Lower lobe of right lung (tissue), 2 donors: ENCODE results near the gene GLI2. TPM values are rescaled to one million over a fixed set of nuclear protein-coding genes. Genes with fewer than 3 reads are reported as not detected.
A peak's percentile ranks its signal among the peaks of the same experiment; 100 is the strongest.

Experiments used
- ATAC-seq, 2 donors: fragments of 200-7000 bp; cut with Tn5 transposase; one replicate each; pipeline ENCODE4 v1.9.1; 2020 to 2022; ENCODE audit warnings: mild to moderate bottlenecking in 2 of 2, moderate library complexity in 2 of 2
- DNase-seq: peaks from one replicate; pipeline ENCODE4 v3.0.0-alpha.2; 2020
- H3K27ac ChIP-seq: fragments of 200-600 bp; one replicate; pipeline ENCODE4 v1.8.0; 2022
- H3K27me3 ChIP-seq: fragments of 200-600 bp; one replicate; pipeline ENCODE4 v1.8.0; 2022; ENCODE audit warnings: low read depth
- H3K36me3 ChIP-seq: fragments of 200-600 bp; one replicate; pipeline ENCODE4 v1.8.0; 2022; ENCODE audit warnings: mild to moderate bottlenecking
- H3K4me1 ChIP-seq: fragments of 200-600 bp; one replicate; pipeline ENCODE4 v1.8.0; 2022
- H3K4me3 ChIP-seq: fragments of 200-600 bp; one replicate; pipeline ENCODE4 v1.8.0; 2022; ENCODE audit warnings: mild to moderate bottlenecking
- H3K9me3 ChIP-seq: fragments of 200-600 bp; one replicate; pipeline ENCODE4 v1.8.0; 2022
- CTCF ChIP-seq: fragments of 200-600 bp; IDR thresholded peaks from one replicate; pipeline ENCODE4 v1.8.0; 2022; ENCODE audit warnings: antibody characterized with exemption, mild to moderate bottlenecking
- intact Hi-C: fragments of 100-400 bp; cut with DNase I; formaldehyde crosslinking; loops from one replicate; pipeline ENCODE4 v1.11.0; 2022
- total RNA-seq: library from RNA; stranded (reverse); fragmentation: NEBNext Ultra II Directional; extraction: Animal tissue kit (Norgen Biotek cat#: 25700); gene quantifications from one replicate; pipeline ENCODE4 v1.2.1, GENCODE V29; 2021
- donor health status: DM: no; HTN: yes; CAD: no; lungs with severe emphysema.

The GLI2 gene
- total RNA-seq, 1 donor from 2014 or later = 3.3 TPM

GRCh38 chr2:120700659-120701058 is 35.0 kb upstream of the GLI2 start:
- Histone ChIP-seq H3K9me3 (no peaks in the 10 kb centered on the region), H3K27me3 (peaks cover 24% of the 10 kb centered on the region), H3K27ac (no peak overlapping the region), H3K4me1 (peaks cover 4% of the 10 kb centered on the region), H3K4me3 (no peak overlapping the region), H3K36me3 (no peaks in the 10 kb centered on the region)
- DNase-seq = no peak
- TF ChIP-seq CTCF = no peak
- no peak for ATAC-seq
- intact Hi-C loops = no loop called here

GRCh38 chr2:120701096-120701495 is 34.6 kb upstream of the GLI2 start:
- TF ChIP-seq CTCF = no peak
- H3K27me3 ChIP-seq = peaks cover 20% of the 10 kb centered on the region

GRCh38 chr2:120701499-120701898 is 34.2 kb upstream of the GLI2 start:
- intact Hi-C loops = no loop called here

More at GRCh38 chr2:120701096-120701495, 34.6 kb upstream of the GLI2 start:
- Histone ChIP-seq H3K4me1 (no peaks in the 10 kb centered on the region), H3K9me3 (no peaks in the 10 kb centered on the region), H3K27ac (no peak overlapping the region), H3K4me3 (no peak overlapping the region), H3K36me3 (no peaks in the 10 kb centered on the region)
- DNase-seq (no peak), ATAC-seq (no peak)
- intact Hi-C loops = no loop called here

GRCh38 chr2:120702061-120702460 is 33.6 kb upstream of the GLI2 start:
- Histone ChIP-seq H3K27me3 (peaks cover 12% of the 10 kb centered on the region), H3K9me3 (no peaks in the 10 kb centered on the region), H3K27ac (no peak overlapping the region), H3K4me1 (no peaks in the 10 kb centered on the region), H3K4me3 (no peak overlapping the region), H3K36me3 (no peaks in the 10 kb centered on the region)
- DNase-seq (no peak), ATAC-seq (peak in 1 of 2 donors; percentile 18)
- intact Hi-C loops = no loop called here
- no peak for TF ChIP-seq CTCF

More at GRCh38 chr2:120701499-120701898, 34.2 kb upstream of the GLI2 start:
- no peak overlapping the region for H3K4me3 ChIP-seq
- no peaks in the 10 kb centered on the region for H3K9me3 ChIP-seq
- H3K27ac ChIP-seq = no peak overlapping the region
- TF ChIP-seq CTCF = no peak
- DNase-seq (no peak), ATAC-seq (no peak)
- H3K4me1 ChIP-seq = no peaks in the 10 kb centered on the region
- H3K27me3 ChIP-seq = peaks cover 16% of the 10 kb centered on the region
- no peaks in the 10 kb centered on the region for H3K36me3 ChIP-seq

GRCh38 chr2:120702801-120703200 is 32.9 kb upstream of the GLI2 start:
- ATAC-seq = no peak
- Histone ChIP-seq H3K9me3 (no peaks in the 10 kb centered on the region), H3K36me3 (no peaks in the 10 kb centered on the region), H3K4me1 (no peaks in the 10 kb centered on the region), H3K4me3 (no peak overlapping the region), H3K27ac (no peak overlapping the region), H3K27me3 (peaks cover 12% of the 10 kb centered on the region)
- DNase-seq = no peak
- intact Hi-C loops = no loop called here
- no peak for TF ChIP-seq CTCF
